ELF-1 (cell line): Measurements from ENCODE around the gene OR2L8.

ENCODE experiments used
- DNase-seq: peaks from one replicate; pipeline ENCODE4 v3.0.0-alpha.2; 2016; ENCODE audit warnings: low read depth, low spot score

The OR2L8 gene

GRCh38 chr1:247966532-247967204, 18.0 kb downstream of the OR2L8 start:
- DNase-seq: no peak

GRCh38 chr1:247992986-247993385, 44.3 kb downstream of the OR2L8 start:
- DNase-seq: no peak

GRCh38 chr1:247998811-247999210, 50.2 kb downstream of the OR2L8 start:
- DNase-seq: no peak
